ENCODE data around the gene GPR160. TPM values are rescaled to one million over a fixed set of nuclear protein-coding genes. Genes with fewer than 3 reads are reported as not detected.

GPR160 gene
- total and polyA plus RNA-seq, 10 of the 15 experiments (the other 5 are each of a cell fraction or from before 2014, with no cell fraction given), result 1.2 to 57.7 (median 30.9) TPM

DNA sequence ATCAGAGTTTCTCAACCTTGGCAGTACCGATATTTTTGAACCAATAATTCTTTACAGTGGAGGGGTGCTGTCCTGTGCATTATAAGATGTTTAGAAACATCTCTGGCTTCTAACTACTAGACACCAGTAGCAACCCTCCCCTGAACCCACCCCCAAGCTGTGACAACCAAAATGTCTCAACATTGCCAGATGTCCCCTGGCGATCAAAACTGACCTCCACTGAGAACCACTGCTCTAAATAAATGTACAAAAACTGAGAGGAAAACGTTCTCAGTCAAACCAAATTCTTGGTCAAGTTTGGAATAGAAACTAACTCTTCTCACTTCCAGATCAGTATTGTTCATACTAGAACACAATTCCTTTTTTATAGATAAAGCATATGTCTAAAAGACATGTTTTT, 58.5 kb downstream of the GPR160 start:
- H2AFZ ChIP-seq (ENCODE audit: control insufficient read depth, low read depth, low read length), result no peak overlapping the region
- no TSS peak for BruUV-seq (replicated peaks)
- peak overlapping the region; percentile 46; the same call in 1 of the 2 replicates for H3K27ac ChIP-seq (ENCODE audit: control insufficient read depth, insufficient read depth)
- intact Hi-C loops (cut with micrococcal nuclease; ENCODE audit: unreplicated experiment) (no loop called here), in situ Hi-C loops (cut with MboI) (no loop called here)
- WGBS (ENCODE audit: insufficient coverage, insufficient replicate concordance, low lambda C conversion rate, missing lambda C conversion rate), result 50% methylated on average over 3 of the region's 3 CpGs
- TF ChIP-seq MTA3 (IDR thresholded peaks at IDR 0.05; ENCODE audit: borderline replicate concordance, low read length) (no peak), RUNX3 (IDR thresholded peaks at IDR 0.05; ENCODE audit: low read length) (0 out of 2 replicates have a peak, but pooled peaks have one; percentile 13)
- no peaks in the 10 kb centered on the region; the same call in 1 of the 2 replicates for H3K79me2 ChIP-seq (ENCODE audit: control insufficient read depth, insufficient read depth, low read length)
- no peaks in the 10 kb centered on the region for H3K27me3 ChIP-seq (replicated peaks in 1 of 2; ENCODE audit: control insufficient read depth in 2 of 2, insufficient read depth in 2 of 2, low read length in 1 of 2)
- no peak overlapping the region for H3K9ac ChIP-seq (ENCODE audit: control insufficient read depth, insufficient read depth, low read length)
- ChIA-PET RAD21 (ENCODE audit: unreplicated experiment) (no interaction called here), CTCF (no interaction called here), POLR2A (no interaction called here), SMC1A (ENCODE audit: uncharacterized antibody, unreplicated experiment) (no interaction called here)
- H3K4me1 ChIP-seq (ENCODE audit: control insufficient read depth, insufficient read depth, low read length), result peaks cover 13% of the 10 kb centered on the region
- FAIRE-seq (peak; percentile 44), ATAC-seq (no peak), DNase-seq (ENCODE audit: low read depth, low spot score) (no peak)
- H3K36me3 ChIP-seq (ENCODE audit: control insufficient read depth in 2 of 2, insufficient read depth in 2 of 2, low read length in 1 of 2), result peaks cover 4 to 44% of the 10 kb centered on the region in 2 experiments
- H3K9me3 ChIP-seq (replicated peaks; ENCODE audit: control insufficient read depth, insufficient read depth, low read length), result no peaks in the 10 kb centered on the region
- no peak overlapping the region for H3K4me3 ChIP-seq
- H3K4me2 ChIP-seq (ENCODE audit: control insufficient read depth, insufficient read depth), result no peak overlapping the region
- no peaks in the 10 kb centered on the region for H4K20me1 ChIP-seq (ENCODE audit: control insufficient read depth, insufficient read depth)

DNA sequence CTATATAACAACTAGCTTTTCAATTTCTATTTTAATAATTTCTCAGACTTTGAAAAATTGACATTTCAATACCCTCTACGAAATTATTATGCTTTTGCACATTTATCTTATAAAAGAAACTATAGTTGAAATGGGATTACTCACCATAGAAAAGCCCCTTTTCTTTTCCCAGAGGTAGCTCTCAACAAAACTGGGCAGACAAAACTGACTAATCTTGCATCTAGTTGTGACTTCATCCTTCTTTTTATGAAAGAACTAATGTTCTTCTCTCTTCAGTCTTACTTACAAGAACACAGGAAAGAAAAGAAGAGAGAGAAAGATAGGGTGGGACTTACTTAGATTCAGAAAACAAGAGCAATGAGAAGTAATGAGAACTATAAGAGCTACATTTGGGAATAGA, 61.0 kb downstream of the GPR160 start:
- TF ChIP-seq JUNB (IDR thresholded peaks at IDR 0.05), result peak; percentile 26; the same call in 1 of the 2 replicates
- TF ChIP-seq RAD21 (IDR thresholded peaks at IDR 0.05; ENCODE audit: insufficient read depth, low read depth, low read length), result no peak
- peak; percentile 44; the same call in 1 of the 2 replicates for TF ChIP-seq NFIC (IDR thresholded peaks at IDR 0.05; ENCODE audit: low read depth, low read length)
- ChIA-PET POLR2A (interaction anchor here (1.0 kb wide), 1 partner anchor 13 kb away, joined by 3 read pairs; no protein-coding TSS in a partner anchor), CTCF (interaction anchor here (0.6 to 2.6 kb wide), 7 partner anchors 10 to 236 kb away, joined by 3 to 9 read pairs (median 3); no protein-coding TSS in a partner anchor), RAD21 (ENCODE audit: unreplicated experiment) (interaction anchor here (1.0 to 1.5 kb wide), 3 partner anchors 8 to 73 kb away, joined by 3 to 5 read pairs (median 3); no protein-coding TSS in a partner anchor), SMC1A (ENCODE audit: uncharacterized antibody, unreplicated experiment) (interaction anchor here (0.7 to 1.7 kb wide), 10 partner anchors 14 to 235 kb away, joined by 3 to 5 read pairs (median 4); no protein-coding TSS in a partner anchor)
- peaks cover 9 to 45% of the 10 kb centered on the region in 2 experiments for H3K36me3 ChIP-seq (ENCODE audit: control insufficient read depth in 2 of 2, insufficient read depth in 2 of 2, low read length in 1 of 2)
- H3K4me1 ChIP-seq (ENCODE audit: control insufficient read depth, insufficient read depth, low read length), result peaks cover 13% of the 10 kb centered on the region
- BruUV-seq (replicated peaks), result no TSS peak
- WGBS (ENCODE audit: insufficient coverage, insufficient replicate concordance, low lambda C conversion rate, missing lambda C conversion rate), result 0% methylated on average over 1 of the region's 1 CpG
- H3K9ac ChIP-seq (ENCODE audit: control insufficient read depth, insufficient read depth, low read length), result no peak overlapping the region
- H2AFZ ChIP-seq (ENCODE audit: control insufficient read depth, low read depth, low read length), result no peak overlapping the region
- in situ Hi-C loops (cut with MboI) (no loop called here), intact Hi-C loops (cut with micrococcal nuclease; ENCODE audit: unreplicated experiment) (no loop called here)
- peak overlapping the region; percentile 46; the same call in 1 of the 2 replicates for H3K27ac ChIP-seq (ENCODE audit: control insufficient read depth, insufficient read depth)
- ATAC-seq, result no peak
- H3K9me3 ChIP-seq (replicated peaks; ENCODE audit: control insufficient read depth, insufficient read depth, low read length), result no peaks in the 10 kb centered on the region
- H4K20me1 ChIP-seq (ENCODE audit: control insufficient read depth, insufficient read depth), result no peaks in the 10 kb centered on the region
- FAIRE-seq, result no peak
- H3K4me2 ChIP-seq (ENCODE audit: control insufficient read depth, insufficient read depth), result no peak overlapping the region
- no peak for DNase-seq (ENCODE audit: low read depth, low spot score)
- no peaks in the 10 kb centered on the region for H3K27me3 ChIP-seq (replicated peaks in 1 of 2; ENCODE audit: control insufficient read depth in 2 of 2, insufficient read depth in 2 of 2, low read length in 1 of 2)
- no peaks in the 10 kb centered on the region; the same call in 1 of the 2 replicates for H3K79me2 ChIP-seq (ENCODE audit: control insufficient read depth, insufficient read depth, low read length)
- no peak overlapping the region for H3K4me3 ChIP-seq
